GM12891 (cell line): ENCODE measurements around the gene CCL1.

Source experiments
- POLR2A ChIP-seq: IDR thresholded peaks from 2 replicates; pipeline ENCODE4 v1.6.1; 2011; ENCODE audit warnings: low read depth, low read length, control low read depth
- TAF1 ChIP-seq: IDR thresholded peaks from 2 replicates; pipeline ENCODE4 v1.6.1; 2011; ENCODE audit warnings: low read depth, low read length, control low read depth

- no peak for TF ChIP-seq POLR2A
- TF ChIP-seq TAF1 = no peak
Observed at GRCh38 chr17:34389126-34389750, 26.2 kb upstream of the CCL1 start.
